H1 (cell line): Measurements from ENCODE around the gene CEBPE. TPM values are rescaled to one million over a fixed set of nuclear protein-coding genes. Genes with fewer than 3 reads are reported as not detected.

ENCODE experiments used
- SIRT6 ChIP-seq: IDR thresholded peaks from one replicate; pipeline ENCODE4 v1.7.1; 2012; ENCODE audit warnings: low read length, inconsistent platforms
- SRF ChIP-seq: IDR thresholded peaks from 2 replicates; pipeline ENCODE4 v1.6.1; 2011; ENCODE audit warnings: mild to moderate bottlenecking, low read depth, low read length, moderate library complexity
- polyA plus RNA-seq, 7 experiments: library from polyadenylated mRNA; depleted of rRNA in 3 of 7; stranded (reverse) in 5 of 7; unstranded in 2 of 7; fragments of >200 nt in 5 of 7; fragments of 200-250 nt in 2 of 7; gene quantifications; 1 replicate in 5 of 7; 2 replicates in 1 of 7; 4 replicates in 1 of 7; pipeline versions ENCODE4 v1.2.1 to v1.2.3, GENCODE V29; 2011 to 2013; ENCODE audit warnings: missing spikeins in 2 of 7, mixed read lengths in 2 of 7
- total RNA-seq: library from RNA; stranded (reverse); fragmentation: NEBNext Ultra II Directional; extraction: Animal tissue kit (Norgen Biotek cat#: 25700); gene quantifications from 2 replicates; pipeline ENCODE4 v1.2.1, GENCODE V29; 2021

Gene CEBPE
- total and polyA plus RNA-seq, 2 of the 8 experiments (the other 6 are each of a cell fraction or from before 2014, with no cell fraction given) = 0.05 TPM; not detected in 1

GRCh38 chr14:23091294-23092225, 27.5 kb downstream of the CEBPE start (continued):
- TF ChIP-seq SRF = no peak
- TF ChIP-seq SIRT6 = no peak
